CD4-positive, alpha-beta T cell treated with Interleukin-17A for 4 hours (primary cell): ENCODE data around the gene RALGAPB.
A peak's percentile ranks its signal among the peaks of the same experiment; 100 is the strongest.
"Not testable (repeated sequence)": the region's sequence is repeated elsewhere in the genome, so short reads cannot be mapped to it uniquely, and the experiment has no call there.

Experiments
- DNase-seq: peaks from one replicate; pipeline ENCODE4 v3.0.0-alpha.2; 2020; ENCODE audit warnings: mixed read lengths

The RALGAPB gene

DNA sequence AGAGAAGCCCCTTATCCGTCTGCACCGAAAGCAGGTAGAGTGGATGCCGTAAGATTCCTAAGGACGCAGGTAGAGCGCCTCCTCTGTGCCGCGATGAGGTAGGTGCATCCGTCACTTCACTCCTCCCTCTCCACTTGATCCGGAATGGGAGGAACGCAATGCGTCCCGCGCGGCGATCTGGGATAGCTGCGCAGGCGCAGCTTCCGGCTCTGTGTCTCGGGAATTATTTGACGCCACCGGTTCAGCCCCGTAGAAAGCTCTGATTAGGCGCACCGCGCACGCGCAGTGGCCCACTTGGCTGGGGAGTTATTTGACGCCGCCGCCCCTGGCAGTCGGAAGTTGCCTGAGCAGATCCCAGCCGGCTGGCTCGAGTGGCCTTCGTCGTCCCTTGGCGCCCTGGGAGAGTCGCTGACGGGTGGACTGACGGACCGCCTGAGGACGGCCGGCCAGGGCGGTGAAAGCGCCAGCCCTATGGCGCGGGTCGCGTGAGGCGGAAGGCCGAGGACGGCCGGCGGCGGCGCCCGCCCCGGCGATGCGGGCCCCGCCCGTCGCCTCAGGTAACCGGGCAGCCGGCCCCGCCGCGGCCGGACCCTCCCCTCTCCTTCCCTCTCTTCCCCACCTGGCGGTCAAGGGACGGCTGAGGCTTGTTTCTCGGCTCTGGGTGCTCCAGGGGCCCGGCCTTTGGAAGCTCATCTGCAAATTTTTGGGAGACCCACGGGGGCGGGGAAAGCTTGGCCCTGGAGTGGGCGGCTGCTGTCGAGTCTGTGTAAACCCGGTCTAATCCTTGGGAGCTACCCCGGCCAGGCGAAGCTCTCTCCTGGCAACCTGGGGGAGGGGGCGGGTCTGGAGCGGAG, at the start of gene RALGAPB:
Gene RALGAPB (plus strand): TSS at position 331 of the 854 bp plus-strand sequence. CDS start 15,590 bp downstream, outside the sequence.
- peak; percentile 99 for DNase-seq

DNA sequence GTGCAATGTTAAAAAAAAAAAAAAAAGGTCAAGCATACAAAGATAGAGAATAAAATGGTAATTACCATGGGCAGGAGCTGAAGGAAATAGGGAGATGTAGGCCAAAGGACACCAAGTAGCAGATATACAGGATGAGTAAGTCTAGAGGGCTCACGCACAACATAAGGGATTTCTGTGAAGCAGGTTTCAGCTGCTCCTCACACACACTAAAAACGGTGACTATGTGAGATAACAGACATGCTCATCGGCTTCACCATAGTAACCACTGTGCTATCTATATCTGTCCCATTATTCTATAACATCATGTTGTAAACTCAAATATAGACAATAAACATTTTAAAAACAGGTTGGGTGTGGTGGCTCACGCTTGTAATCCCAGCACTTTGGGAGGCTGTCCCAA, 49.1 kb upstream of the RALGAPB start:
- no peak for DNase-seq

DNA sequence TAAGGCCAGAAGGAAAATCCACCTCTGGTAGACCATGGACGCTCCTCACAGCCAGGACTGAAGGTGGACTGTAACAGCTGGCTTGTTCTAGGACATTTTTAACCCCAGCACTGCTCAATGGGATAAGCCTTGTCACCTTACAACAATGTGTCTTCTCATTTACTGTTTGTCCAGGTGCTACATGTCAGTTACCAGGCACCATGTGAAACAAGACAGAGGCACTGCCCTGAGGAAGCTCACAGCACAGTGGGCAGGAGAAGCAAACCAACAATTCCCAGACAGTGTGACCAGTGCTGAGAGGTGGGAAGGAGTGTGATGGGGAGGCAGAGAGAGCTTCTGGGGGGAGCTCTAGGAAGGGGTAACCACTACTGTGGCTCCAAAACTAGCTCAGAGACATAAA, 48.2 kb upstream of the RALGAPB start:
- no peak for DNase-seq

DNA sequence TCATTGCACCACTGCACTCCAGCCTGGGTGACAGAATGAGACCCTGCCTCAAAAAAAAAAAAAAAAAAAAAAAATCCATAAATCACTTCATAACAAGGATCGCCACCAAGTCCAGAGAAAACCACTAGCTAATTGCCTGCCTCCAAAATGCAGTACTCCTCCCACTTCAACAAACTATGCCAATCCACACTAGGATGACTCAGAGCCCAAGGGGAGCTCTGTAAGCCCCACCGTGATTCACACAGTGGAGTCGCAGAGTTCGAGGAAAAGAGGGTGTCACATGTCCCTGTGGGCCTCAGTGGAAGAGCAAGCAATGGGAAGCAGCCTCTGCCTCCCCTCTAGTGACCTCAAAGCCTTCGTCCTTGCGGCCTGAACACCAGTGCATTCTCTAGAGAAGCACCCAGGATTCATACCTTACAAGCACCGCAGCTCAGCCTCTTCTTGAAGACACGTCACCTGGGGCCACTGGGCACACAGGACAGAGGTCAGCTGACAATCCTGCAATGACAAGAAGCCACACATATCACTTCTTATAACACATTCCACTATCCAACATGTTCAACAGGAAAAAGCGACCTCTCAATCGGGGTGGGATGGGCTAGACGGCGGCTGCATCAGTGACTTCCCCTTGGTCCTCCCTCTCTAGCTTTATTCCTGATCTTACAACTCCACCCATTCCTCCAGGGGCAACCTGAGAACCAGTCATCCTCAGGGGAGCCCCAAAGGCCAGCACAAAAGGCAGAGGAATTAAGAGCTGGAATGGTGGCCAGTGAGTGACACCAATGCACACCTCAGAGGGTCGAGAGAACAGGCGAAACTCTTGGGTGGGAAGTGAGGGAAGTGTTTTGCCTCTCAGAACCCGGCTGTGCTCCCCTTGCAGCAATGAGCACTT, 46.4 kb upstream of the RALGAPB start:
- no peak for DNase-seq

DNA sequence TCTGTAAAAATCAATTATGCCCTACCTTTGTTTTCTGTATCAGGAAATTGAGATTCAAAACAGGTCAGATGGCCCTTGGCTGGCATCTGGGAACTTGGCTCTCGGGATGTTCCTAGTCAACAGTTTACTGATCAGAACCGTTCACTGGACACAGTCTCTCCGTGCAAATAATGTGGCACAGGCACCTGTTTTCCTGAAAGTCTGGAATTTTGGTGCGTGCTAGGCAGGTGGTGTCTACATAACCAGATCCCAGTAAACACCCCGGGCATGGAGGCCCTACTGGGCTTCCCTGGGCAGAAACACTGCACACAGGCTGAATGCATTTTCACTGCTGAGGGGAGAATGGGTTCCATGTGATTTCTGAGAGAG, 45.0 kb upstream of the RALGAPB start:
- no peak for DNase-seq

DNA sequence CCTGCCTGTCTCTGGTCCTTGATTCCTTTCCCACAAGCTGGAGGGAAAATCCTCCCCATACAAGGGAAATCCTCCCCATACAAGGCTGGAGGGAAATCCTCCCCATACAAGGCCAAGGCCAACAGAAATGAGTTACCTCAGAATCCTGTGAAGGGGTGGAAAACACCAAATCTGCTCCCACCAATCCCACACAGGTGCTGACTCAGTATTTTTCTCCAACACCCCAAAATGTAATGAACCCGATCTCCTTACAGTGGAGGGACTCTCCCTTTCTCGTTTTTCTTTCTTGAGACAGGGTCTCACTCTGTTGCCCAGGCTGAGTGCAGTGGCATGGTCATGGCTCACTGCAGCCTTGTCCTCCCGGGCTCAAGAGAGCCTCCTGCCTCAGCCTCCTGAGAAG, 43.8 kb upstream of the RALGAPB start:
- no peak for DNase-seq

DNA sequence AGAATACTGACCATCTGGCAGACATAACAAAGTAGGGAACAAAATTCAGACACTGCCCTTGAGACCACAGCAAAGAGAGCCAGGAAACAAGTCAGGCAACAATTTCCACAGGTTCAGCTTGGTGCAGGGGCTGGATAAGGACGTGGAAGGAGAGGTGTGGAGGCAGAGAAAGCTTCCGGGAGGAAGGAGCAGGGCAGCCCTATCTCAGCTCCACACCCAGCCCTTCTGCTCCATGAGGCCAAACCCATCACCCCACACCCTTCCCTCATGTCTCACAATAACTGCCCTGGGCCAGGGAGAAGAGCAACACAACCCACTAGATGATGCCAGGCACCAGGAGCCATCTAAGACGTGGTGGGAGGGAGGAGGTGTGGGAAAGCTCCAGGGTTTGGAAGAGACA, 43.3 kb upstream of the RALGAPB start:
- no peak for DNase-seq

DNA sequence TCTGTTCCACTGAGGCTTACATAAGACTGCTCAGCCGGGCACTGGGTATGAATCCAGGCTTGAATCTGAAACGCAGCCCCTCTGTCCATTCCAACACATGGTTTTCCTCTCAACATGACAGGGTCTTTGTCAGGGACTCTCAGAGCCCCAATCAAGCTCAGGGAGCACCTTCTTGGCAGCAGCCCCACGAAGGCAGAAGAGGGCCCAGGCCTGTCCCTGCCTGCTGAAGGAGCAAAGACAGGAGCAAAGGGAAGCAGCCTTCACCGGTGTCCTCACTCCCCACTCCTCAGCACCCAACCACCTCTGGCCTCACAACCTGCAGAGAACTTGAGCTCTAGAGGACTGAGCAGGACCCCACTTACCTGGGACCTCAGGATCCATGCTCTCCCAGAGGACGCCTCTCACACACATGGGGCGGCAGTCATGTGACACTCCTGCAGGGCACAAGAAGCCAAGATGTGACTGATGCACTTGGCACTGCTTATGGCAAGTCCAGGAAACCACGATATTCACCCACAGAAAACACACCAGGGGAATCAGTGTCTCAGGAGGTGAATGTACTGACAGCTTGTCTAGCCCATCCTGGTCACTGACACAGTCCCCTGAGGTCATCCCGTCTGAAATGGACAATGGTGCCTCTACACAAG, 41.8 kb upstream of the RALGAPB start:
- no peak for DNase-seq

DNA sequence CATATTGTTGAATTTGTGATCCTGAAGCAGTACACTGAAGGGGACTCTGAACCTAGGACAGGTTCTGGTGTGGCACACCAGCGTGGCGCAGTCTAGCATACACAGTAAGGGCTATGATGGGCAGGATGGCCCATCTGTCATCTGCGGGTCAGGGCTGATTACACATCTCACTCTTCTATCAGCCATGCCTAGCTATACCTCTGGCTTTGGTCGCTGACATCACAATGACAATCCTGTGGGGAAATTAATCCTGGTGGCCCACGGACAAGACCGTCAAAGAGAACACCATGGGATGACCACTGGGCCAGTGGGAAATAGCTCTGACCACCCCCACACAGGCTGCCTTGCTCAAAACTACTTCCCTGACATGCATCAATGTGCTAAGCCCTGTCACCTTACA, 40.4 kb upstream of the RALGAPB start:
- no peak for DNase-seq

DNA sequence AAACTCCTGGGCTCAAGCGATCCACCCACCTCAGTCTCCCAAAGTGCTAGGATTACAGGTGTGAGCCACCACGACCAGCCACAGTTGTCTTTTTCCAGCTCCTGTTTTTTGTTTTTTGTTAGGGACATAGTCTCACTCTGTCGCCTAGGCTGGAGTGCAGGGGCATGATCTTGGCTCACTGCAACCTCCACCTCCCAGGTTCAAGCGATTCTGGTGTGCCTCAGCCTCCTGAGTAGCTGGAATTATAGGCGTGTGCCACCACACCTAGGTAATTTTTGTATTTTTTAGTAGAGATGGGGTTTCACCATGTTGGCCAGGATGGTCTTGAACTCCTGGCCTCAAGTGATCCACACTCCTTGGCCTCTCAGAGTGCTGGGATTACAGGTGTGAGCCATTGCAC, 39.8 kb upstream of the RALGAPB start:
- DNase-seq, result not testable (repeated sequence)

DNA sequence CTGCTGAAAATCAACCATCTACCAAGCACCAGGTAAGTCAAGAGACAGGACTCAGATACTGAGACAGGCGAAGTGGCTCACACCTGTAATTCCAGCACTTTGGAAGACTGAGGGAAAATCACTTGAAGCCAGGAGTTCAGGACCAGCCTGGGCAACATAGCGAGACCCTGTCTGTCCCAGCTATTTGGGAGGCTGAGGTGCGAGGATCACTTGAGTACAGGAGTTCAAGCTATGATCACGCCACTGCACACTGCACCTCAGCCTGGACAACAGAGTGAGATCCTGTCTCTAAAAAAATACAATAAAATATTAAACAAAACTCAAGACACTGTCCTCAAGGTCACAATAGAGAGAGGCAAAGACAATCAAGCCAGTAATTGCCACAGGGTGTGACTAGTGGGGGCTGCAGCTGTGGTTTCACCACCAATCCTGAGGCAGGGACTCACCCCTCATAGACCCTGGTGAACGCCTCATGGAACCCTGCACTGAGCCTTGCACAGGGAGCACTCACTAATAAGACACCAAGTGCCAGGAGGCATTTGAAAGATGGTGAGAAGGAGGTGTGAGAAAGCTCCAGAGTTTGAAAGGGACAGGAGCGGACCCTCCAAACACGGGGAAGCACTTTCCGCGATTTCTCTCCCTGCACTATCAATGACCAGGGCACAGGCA, 39.2 kb upstream of the RALGAPB start:
- no peak for DNase-seq

DNA sequence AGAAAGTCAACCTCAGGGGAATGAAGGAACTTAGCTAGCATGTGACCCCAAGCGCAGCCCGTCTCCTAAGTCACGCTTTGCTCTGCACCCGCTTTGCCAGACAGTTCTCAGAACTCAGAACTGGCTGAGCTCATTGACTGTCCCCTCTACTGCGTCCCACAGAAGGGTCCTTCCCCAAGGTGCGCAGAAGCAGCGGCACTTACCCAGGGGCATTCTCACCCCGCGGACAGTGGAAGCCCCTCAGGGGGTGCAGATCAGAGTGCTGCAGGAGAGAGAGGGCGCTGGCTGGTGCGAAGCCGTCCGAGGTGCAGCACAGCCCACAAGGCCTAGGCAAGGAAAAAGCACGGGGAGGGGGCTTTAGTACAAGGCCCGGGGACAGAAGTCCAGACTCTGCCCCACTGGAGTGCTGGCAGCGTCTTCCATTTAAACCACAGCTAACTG, 38.3 kb upstream of the RALGAPB start:
- DNase-seq, result peak; percentile 27

DNA sequence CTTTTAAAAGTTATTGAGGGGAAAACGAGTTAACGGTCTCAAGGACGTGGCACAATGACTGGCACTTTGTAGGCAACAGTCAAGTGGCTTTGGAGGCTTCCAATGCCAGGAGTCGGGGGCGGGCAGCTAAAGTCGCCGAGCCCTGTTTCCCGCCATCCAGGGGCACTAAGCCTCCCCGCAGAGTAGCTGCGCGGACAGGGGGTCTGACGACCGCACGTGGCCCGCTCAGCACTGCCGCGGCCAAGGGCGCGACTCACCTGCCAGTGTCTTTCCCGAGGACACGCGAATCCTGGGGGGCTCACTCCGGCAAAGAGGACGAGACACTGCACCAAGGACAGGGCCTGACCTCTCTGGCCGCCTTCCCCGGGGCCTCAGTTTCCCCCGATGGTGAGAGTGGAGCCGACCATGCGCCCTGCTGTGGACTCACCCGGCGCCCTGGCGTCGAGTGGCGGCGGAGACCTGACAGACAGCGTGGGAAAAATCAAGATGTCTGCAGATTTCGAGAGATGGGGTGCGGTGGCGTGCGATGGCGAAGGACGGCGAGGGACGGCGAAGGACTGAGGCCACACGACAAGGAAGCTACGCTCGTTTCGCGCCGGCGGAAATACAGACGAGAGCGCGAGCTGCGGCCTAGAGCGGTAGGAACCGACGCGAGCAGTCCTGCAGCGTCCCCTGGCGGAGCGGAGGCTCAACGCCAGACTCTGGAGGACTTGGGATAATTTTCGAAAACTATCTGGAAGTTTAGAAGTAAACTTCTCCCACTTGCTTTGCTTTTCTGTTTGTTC, 37.7 kb upstream of the RALGAPB start, which contains the start of gene SNHG17:
Gene SNHG17 (minus strand): TSS at position 559 of the 785 bp plus-strand sequence.
- DNase-seq, result peak; percentile 93

DNA sequence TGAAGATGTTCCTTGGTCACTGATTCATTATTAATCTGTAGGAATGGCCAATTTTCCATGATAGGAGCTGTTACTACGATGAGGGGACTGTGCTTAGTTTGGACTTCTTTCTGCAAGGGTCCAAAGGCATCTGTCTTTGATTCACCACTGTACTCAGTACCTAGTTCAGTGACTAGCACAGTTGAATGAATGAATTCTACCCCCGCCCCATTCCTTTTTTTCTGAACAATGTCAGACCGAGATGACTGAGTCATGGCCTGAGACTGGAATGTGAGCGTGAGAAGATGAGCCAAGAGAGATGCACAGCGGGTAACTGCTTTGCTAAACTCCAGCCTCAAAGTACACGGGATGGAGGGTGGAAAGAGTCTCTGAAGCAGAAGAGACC, 37.1 kb upstream of the RALGAPB start:
- no peak for DNase-seq

DNA sequence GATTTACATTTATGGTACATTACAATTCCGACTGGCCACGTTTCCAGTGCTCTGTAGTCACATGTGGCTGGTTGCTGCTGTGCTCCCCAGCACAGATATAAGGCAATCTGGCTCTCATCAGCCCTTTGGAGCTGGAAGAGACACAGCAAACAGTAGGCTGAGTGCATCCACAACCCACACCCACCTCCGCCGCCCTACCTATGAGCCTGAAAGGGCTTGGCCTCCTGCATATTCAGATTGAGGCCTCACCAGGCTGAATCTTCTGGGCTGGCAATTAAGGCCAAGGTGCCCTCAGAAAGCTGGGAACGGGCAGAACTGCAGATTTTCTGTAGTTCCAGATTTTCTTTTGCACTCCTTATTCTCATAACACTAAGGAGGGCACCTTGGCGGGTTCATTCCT, 34.8 kb upstream of the RALGAPB start:
- DNase-seq, result no peak

DNA sequence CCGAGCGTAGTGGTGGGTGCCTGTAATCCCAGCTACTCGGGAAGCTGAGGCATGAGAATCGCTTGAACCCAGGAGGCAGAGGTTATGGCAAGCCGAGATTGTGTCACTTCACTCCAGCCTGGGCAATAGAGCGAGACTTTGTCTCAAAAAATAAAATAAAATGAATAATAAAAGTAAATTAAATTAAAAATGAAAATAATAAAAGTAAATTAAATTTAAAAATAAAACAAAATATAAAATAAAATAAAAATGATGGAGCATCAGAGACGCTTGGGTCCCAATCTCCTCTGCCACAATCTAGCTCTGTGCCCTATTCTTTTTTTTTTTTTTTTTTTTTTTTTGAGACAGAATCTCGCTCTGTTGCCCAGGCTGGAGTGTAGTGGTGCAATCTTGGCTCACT, 31.5 kb upstream of the RALGAPB start:
- DNase-seq, result not testable (repeated sequence)

DNA sequence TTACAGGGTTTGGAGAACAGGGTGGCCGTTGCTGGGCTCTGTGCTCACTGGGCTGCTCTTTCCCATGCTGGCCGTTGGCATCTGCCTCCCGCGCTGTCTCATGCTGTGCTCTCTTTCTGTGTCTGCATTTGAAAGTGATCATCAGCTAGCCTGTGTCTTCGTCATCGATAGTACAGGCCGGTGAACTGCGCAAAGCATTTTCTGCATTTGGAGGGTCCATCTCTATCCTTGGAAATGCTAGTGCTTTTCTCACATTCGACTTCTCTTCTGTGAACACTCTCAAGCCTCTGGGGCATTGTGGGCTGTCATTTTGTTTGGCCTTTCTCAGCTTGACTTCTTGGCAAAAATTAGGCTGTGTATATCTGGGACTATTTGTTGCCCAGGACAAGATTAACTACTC, 30.7 kb upstream of the RALGAPB start:
- no peak for DNase-seq

DNA sequence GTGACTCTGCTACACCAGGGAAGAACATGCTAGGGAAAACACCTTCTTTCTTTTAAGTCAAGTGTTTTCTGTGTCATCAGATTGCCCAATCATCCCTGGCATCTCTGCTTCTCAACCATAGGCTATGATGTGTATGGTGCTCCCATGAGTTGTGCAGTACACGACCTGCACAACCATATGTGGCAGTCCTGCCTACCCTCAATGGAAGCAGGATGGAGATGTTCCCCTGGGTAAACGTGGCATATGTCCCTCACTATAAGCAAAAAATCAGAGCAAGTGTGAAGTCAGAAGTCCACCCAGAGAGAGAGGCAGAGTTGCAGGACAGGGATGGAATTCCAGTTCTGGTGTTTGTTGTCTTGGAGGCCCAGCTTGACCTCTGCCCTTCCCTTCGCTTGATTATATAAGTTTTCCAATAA, 27.3 kb upstream of the RALGAPB start:
- no peak for DNase-seq

DNA sequence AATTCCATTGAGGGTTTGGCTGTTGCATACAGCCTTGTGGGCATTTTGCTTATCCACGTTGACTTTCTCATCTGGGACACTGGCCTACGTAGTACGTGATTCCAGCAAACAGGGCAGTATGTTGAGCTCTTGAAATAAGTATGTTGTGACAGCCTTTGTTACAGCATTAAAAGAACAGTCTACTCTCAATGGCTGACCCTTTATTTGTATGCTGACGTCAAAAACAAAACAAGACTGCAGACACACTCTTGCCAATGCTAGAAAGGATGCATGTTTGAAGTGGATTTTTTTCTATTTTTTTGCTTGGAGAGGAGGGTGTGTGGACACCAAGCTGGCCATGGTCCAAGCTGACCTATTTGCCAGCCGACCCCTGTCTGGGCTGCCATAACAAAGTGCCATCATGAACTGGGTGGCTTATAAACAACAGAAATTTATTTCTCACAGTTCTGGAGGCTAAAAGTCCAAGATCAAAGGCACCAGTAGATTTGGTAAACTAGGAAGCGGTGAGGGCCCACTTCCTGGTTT, 26.7 kb upstream of the RALGAPB start:
- no peak for DNase-seq

DNA sequence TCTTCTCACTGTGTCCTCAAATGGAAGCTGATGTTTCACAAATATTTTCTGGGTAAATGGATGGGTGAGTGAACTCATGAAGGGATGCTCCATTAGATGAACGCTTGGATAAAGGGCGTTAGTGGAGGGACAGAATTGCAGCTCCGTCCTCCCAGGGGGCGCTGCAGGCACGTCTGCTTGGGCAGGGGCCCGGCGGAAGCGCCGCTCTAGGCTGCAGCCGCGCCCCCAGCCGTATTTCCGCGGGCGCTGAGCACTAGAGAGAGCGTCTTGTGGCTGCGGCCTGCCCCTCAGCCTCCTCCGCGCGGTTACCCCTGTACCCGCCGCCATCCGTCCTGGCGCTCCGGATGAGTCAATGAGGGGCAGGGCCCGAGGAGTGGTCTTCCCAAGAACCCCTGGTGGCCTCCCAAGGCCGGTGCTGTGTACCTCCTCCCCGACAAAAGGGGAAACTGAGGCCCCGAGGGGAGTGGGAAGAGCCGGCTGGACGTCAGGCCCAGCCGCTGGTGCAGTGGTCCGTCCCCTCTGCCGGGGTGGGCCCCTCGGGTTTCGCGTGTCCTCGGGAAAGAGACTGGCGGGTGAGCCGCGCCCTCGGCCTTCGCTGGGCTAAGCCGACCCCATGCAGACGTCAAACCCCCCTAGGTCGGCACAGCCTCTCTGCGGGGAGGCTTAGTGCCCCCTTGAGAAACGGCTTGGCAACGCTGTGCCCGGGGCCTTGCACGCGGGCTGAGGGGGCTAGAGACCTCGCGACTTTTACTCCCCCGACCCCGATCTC, 26.0 kb upstream of the RALGAPB start:
- peak; percentile 96 for DNase-seq

DNA sequence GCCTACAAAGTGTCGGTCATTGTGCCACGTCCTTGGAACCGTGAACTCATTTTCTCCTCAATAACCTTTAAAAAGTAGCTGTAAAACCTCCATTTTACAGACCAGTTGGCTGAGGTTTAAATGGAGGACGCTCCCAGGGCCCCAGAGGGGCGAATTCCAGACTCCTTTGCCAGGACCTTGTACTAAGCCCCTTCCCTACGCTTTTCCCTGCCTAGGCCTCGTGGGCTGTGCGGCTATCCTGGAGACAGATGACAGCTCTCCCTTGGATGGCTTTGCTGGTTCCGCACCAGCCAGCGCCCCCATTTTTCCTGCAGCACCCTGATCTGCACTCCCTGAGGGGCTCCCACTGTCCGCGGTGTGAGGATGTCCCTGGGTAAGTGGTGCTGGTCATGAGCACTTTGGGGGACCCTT, 25.4 kb upstream of the RALGAPB start:
- DNase-seq, result no peak
